ENCODE measurements around the gene TIMM29.
"Not testable (repeated sequence)": the region's sequence is repeated elsewhere in the genome, so short reads cannot be mapped to it uniquely, and the experiment has no call there.

- not testable (repeated sequence) for TF ChIP-seq CTCF, POLR2A (IDR thresholded peaks at IDR 0.05)
These were observed 14.8 kb downstream of the TIMM29 start for GRCh38 chr19:10943412-10943811.

Data from testis (tissue), 2 donors.